NAMALWA (cell line): Measurements from ENCODE around the gene BMI1.
"Not testable (repeated sequence)": the region's sequence is repeated elsewhere in the genome, so short reads cannot be mapped to it uniquely, and the experiment has no call there.

Experiments used
- DNase-seq: peaks from one replicate; pipeline ENCODE4 v3.0.0-alpha.2; 2015; ENCODE audit warnings: low spot score

BMI1 gene

GRCh38 chr10:22320591-22321155, at the start of gene BMI1:
Gene BMI1, plus strand, starts transcription at chr10:22321099. Its CDS starts 5,351 bp downstream, at chr10:22326450.
- peak; percentile 61 for DNase-seq

GRCh38 chr10:22271786-22272185, 49.1 kb upstream of the BMI1 start:
- no peak for DNase-seq

- DNase-seq, result no peak
Measured at GRCh38 chr10:22278441-22278782, 42.5 kb upstream of the BMI1 start.

GRCh38 chr10:22280078-22280477, 40.8 kb upstream of the BMI1 start:
- DNase-seq, result no peak

- no peak for DNase-seq
Measured at GRCh38 chr10:22285130-22285529, 35.8 kb upstream of the BMI1 start.

GRCh38 chr10:22293747-22294404, 27.0 kb upstream of the BMI1 start:
- no peak for DNase-seq

- DNase-seq, result no peak
Measured at GRCh38 chr10:22294694-22295093, 26.2 kb upstream of the BMI1 start.

GRCh38 chr10:22301193-22301592, 19.7 kb upstream of the BMI1 start:
- no peak for DNase-seq

- no peak for DNase-seq
Measured at GRCh38 chr10:22303461-22303860, 17.4 kb upstream of the BMI1 start.

- no peak for DNase-seq
Measured at GRCh38 chr10:22305721-22306120, 15.2 kb upstream of the BMI1 start.

- no peak for DNase-seq
Measured at GRCh38 chr10:22308390-22308789, 12.5 kb upstream of the BMI1 start.

GRCh38 chr10:22309180-22310000, 11.5 kb upstream of the BMI1 start:
- DNase-seq, result no peak

- DNase-seq, result not testable (repeated sequence)
Measured at GRCh38 chr10:22310012-22310411, 10.9 kb upstream of the BMI1 start.

GRCh38 chr10:22310928-22311327, 10.0 kb upstream of the BMI1 start:
- DNase-seq, result no peak

- DNase-seq, result peak; percentile 47
Measured at GRCh38 chr10:22314852-22315251, 6.0 kb upstream of the BMI1 start.

- peak; percentile 22 for DNase-seq
Measured at GRCh38 chr10:22315455-22316285, 5.2 kb upstream of the BMI1 start.

GRCh38 chr10:22316286-22317075, 4.4 kb upstream of the BMI1 start, which contains the start of gene COMMD3:
Gene COMMD3, plus strand, starts transcription at chr10:22316388. Its CDS starts 30 bp downstream, at chr10:22316418.
- peak; percentile 86 for DNase-seq

GRCh38 chr10:22317076-22317370, 3.9 kb upstream of the BMI1 start:
- DNase-seq, result no peak

GRCh38 chr10:22317771-22318565, 2.9 kb upstream of the BMI1 start:
- DNase-seq, result peak; percentile 48

- no peak for DNase-seq
Measured at GRCh38 chr10:22318772-22319171, 2.1 kb upstream of the BMI1 start.

- peak; percentile 11 for DNase-seq
Measured at GRCh38 chr10:22319547-22319979, 1.3 kb upstream of the BMI1 start.
